GM12878 (cell line): Measurements from ENCODE around the gene PLXNB2. TPM values are rescaled to one million over a fixed set of nuclear protein-coding genes. Genes with fewer than 3 reads are reported as not detected.

Experiments
- ATAC-seq: fragments of 200-7000 bp; cut with Tn5 transposase; 3 replicates; pipeline ENCODE4 v1.9.1; 2020; ENCODE audit warnings: mild to moderate bottlenecking, moderate library complexity
- BruUV-seq: library from RNA; stranded (reverse); fragments of 400-500 nt; replicated peaks from 2 replicates; lab custom pipeline; 2021; lab: Mats Ljungman, UMichigan
- CTCF ChIA-PET: fragments of 300-600 bp; sonication (Branson Sonifier 250); formaldehyde crosslinking; extraction: SDS; loops from one replicate; lab custom pipeline; 2021; ENCODE audit warnings: inconsistent platforms; lab: Yijun Ruan, JAX
- POLR2A ChIA-PET: fragments of 350-600 bp; formaldehyde crosslinking; extraction: SDS; loops from one replicate; lab custom pipeline; 2021; ENCODE audit warnings: inconsistent platforms; lab: Charles Lee
- RAD21 ChIA-PET: fragments of 300-600 bp; sonication (Branson Sonifier 250); formaldehyde crosslinking; loops from one replicate; lab custom pipeline; 2023; ENCODE audit warnings: antibody characterized with exemption; ENCODE audit not compliant: unreplicated experiment; lab: Charles Lee
- SMC1A ChIA-PET: fragments of 300-600 bp; sonication (Branson Sonifier 250); formaldehyde crosslinking; loops from one replicate; lab custom pipeline; 2023; ENCODE audit not compliant: unreplicated experiment, uncharacterized antibody; lab: Charles Lee
- DNase-seq: peaks from one replicate; pipeline ENCODE4 v3.0.0-alpha.2; 2011; ENCODE audit warnings: low read depth, low spot score
- FAIRE-seq: peaks from 3 replicates; lab custom pipeline; 2011; peaks lifted over from hg19 to GRCh38; lab: Jason Lieb, UNC
- H2AFZ ChIP-seq: 2 replicates; pipeline ENCODE4 v1.6.0; 2011; ENCODE audit warnings: low read depth, low read length, control low read depth; ENCODE audit not compliant: control insufficient read depth
- H3K27ac ChIP-seq: 2 replicates; pipeline ENCODE4 v1.5.1; 2011; ENCODE audit warnings: control low read depth; ENCODE audit not compliant: control insufficient read depth, insufficient read depth
- H3K27me3 ChIP-seq, 2 experiments: replicated peaks in 1 of 2; 2 replicates each; pipeline versions ENCODE4 v1.6.0 to v1.6.1; 2011; ENCODE audit warnings: low read length in 1 of 2; ENCODE audit not compliant: control insufficient read depth in 2 of 2, insufficient read depth in 2 of 2
- H3K36me3 ChIP-seq, 2 experiments: 2 replicates each; pipeline ENCODE4 v1.5.1; 2011; ENCODE audit warnings: low read length in 1 of 2; ENCODE audit not compliant: control insufficient read depth in 2 of 2, insufficient read depth in 2 of 2
- H3K4me1 ChIP-seq: 2 replicates; pipeline ENCODE4 v1.6.1; 2011; ENCODE audit warnings: mild to moderate bottlenecking, low read length, moderate library complexity, mixed read lengths; ENCODE audit not compliant: control insufficient read depth, insufficient read depth
- H3K4me2 ChIP-seq: 2 replicates; pipeline ENCODE4 v1.6.0; 2011; ENCODE audit warnings: control low read depth; ENCODE audit not compliant: control insufficient read depth, insufficient read depth
- H3K4me3 ChIP-seq: fragments of 200-600 bp; sonication (generic); 2 replicates; pipeline ENCODE4 v1.5.1; 2016
- H3K79me2 ChIP-seq: 2 replicates; pipeline ENCODE4 v1.6.0; 2011; ENCODE audit warnings: low read length; ENCODE audit not compliant: control insufficient read depth, insufficient read depth
- H3K9ac ChIP-seq: 2 replicates; pipeline ENCODE4 v1.8.0; 2011; ENCODE audit warnings: low read length, control low read depth, mixed read lengths; ENCODE audit not compliant: control insufficient read depth, insufficient read depth
- H3K9me3 ChIP-seq: replicated peaks from 3 replicates; pipeline ENCODE4 v1.5.1; 2011; ENCODE audit warnings: mild to moderate bottlenecking, low read length; ENCODE audit not compliant: control insufficient read depth, insufficient read depth
- H4K20me1 ChIP-seq: 2 replicates; pipeline ENCODE4 v1.6.0; 2011; ENCODE audit not compliant: control insufficient read depth, insufficient read depth
- BHLHE40 ChIP-seq, 2 experiments: fragments of 450-650 bp in 1 of 2; IDR thresholded peaks; 2 replicates each; pipeline ENCODE4 v1.6.1; 2011 to 2017; ENCODE audit warnings: low read depth in 2 of 2, borderline replicate concordance in 1 of 2, improper control_type of control experiment in 1 of 2, low read length in 1 of 2, mild to moderate bottlenecking in 1 of 2
- BRCA1 ChIP-seq: IDR thresholded peaks from 2 replicates; pipeline ENCODE4 v1.6.1; 2011; ENCODE audit warnings: low read depth, low read length, improper control_type of control experiment
- CHD1 ChIP-seq: IDR thresholded peaks from 2 replicates; pipeline ENCODE4 v1.6.1; 2012; ENCODE audit warnings: low read depth, low read length, improper control_type of control experiment
- HDAC6 ChIP-seq: fragments of 200-600 bp; sonication (generic); IDR thresholded peaks from one replicate; pipeline ENCODE4 v1.8.0; 2017; ENCODE audit warnings: antibody characterized with exemption; ENCODE audit not compliant: unreplicated experiment
- NR2F1 ChIP-seq: fragments of 450-650 bp; conservative IDR thresholded peaks from 2 replicates; pipeline ENCODE4 v1.6.1; 2017; ENCODE audit warnings: mild to moderate bottlenecking
- POLR2A ChIP-seq: IDR thresholded peaks from 2 replicates; pipeline ENCODE4 v1.6.1; 2011; ENCODE audit warnings: low read depth, mild to moderate bottlenecking, low read length
- SREBF2 ChIP-seq: IDR thresholded peaks from 2 replicates; pipeline ENCODE4 v1.6.1; 2012; ENCODE audit warnings: mild to moderate bottlenecking, low read length
- ZNF274 ChIP-seq: IDR thresholded peaks from one replicate; pipeline ENCODE4 v1.8.0; 2011; ENCODE audit not compliant: insufficient read length, insufficient read depth
- ZNF622 ChIP-seq: fragments of 450-650 bp; IDR thresholded peaks from 2 replicates; pipeline ENCODE4 v1.6.1; 2017; ENCODE audit warnings: mild to moderate bottlenecking, inconsistent platforms
- WGBS: methylation state at CpG from one replicate; pipeline ENCODE4 v1.1.6; 2016; ENCODE audit warnings: low lambda C conversion rate; ENCODE audit not compliant: insufficient replicate concordance, insufficient coverage; ENCODE audit errors: missing lambda C conversion rate; 5-methylcytosine and 5-hydroxymethylcytosine counted together
- in situ Hi-C: fragments of 300-500 bp; cut with MboI; formaldehyde crosslinking; loops from 9 replicates; pipeline ENCODE4 v1.14.3; 2018; ENCODE audit warnings: mixed read lengths
- intact Hi-C: fragments of 100-400 bp; cut with micrococcal nuclease; formaldehyde crosslinking; loops from one replicate; pipeline ENCODE4 v1.14.2; 2022; ENCODE audit not compliant: unreplicated experiment
- polyA plus RNA-seq, 11 experiments: library from polyadenylated mRNA; depleted of rRNA in 4 of 11; unstranded in 6 of 11; stranded (reverse) in 5 of 11; fragments of >200 nt; fragmentation: Nextera tagmentation in 4 of 11; fragmentation: Illumina TruSeq in 1 of 11; extraction: Ambion mirVana in 4 of 11; extraction: Trizol in 1 of 11; gene quantifications; 1 replicate in 1 of 11; 2 replicates in 10 of 11; pipeline versions ENCODE4 v1.2.1 to v1.2.3, GENCODE V29; 2011 to 2016; ENCODE audit warnings: inconsistent platforms in 2 of 11, missing spikeins in 2 of 11, low read depth in 1 of 11
- total RNA-seq, 4 experiments: library from RNA; depleted of rRNA in 3 of 4; stranded (reverse); fragments of >200 nt in 3 of 4; fragmentation: Illumina TruSeq in 1 of 4; extraction: Trizol in 1 of 4; gene quantifications; 2 replicates each; pipeline versions ENCODE4 v1.2.1 to v1.2.3, GENCODE V29; 2013 to 2021
- TF ChIP-seq, protein P1 (sequence below): IDR thresholded peaks from 2 replicates; pipeline ENCODE4 v1.6.1; 2011; ENCODE audit warnings: borderline replicate concordance, low read depth, mild to moderate bottlenecking, moderate library complexity, mixed read lengths, low read length; ENCODE audit not compliant: insufficient read depth; ENCODE audit errors: extremely low read length
- TF ChIP-seq, protein P2 (sequence below): fragments of 450-650 bp; IDR thresholded peaks from 2 replicates; pipeline ENCODE4 v1.6.1; 2017; ENCODE audit warnings: antibody characterized with exemption, mild to moderate bottlenecking, moderate library complexity

Gene PLXNB2
- total and polyA plus RNA-seq, 10 of the 15 experiments (the other 5 are each of a cell fraction or from before 2014, with no cell fraction given), result 0.68 to 134 (median 41.9) TPM

GRCh38 chr22:50275181-50276055 lies 32.0 kb downstream of the PLXNB2 start:
- ChIA-PET POLR2A (interaction anchor here (1.5 kb wide), 1 partner anchor 29 kb away, joined by 7 read pairs; no protein-coding TSS in a partner anchor), SMC1A (interaction anchor here (0.6 to 2.1 kb wide), 4 partner anchors 20 to 67 kb away, joined by 4 to 6 read pairs (median 4); no protein-coding TSS in a partner anchor), RAD21 (interaction anchor here (0.9 to 1.7 kb wide), 5 partner anchors 19 to 53 kb away, joined by 3 to 5 read pairs (median 3); no protein-coding TSS in a partner anchor), CTCF (interaction anchor here (1.0 to 2.8 kb wide), 16 partner anchors 18 to 281 kb away, joined by 3 to 36 read pairs (median 6); partner anchors contain the start of genes DENND6B, PLXNB2, SCO2 and TUBGCP6)
- Histone ChIP-seq H3K27ac (no peak overlapping the region), H3K4me3 (no peak overlapping the region), H3K79me2 (no peaks in the 10 kb centered on the region), H4K20me1 (no peaks in the 10 kb centered on the region), H3K9me3 (no peaks in the 10 kb centered on the region), H3K4me2 (no peak overlapping the region), H3K36me3 (peaks cover 0 to 29% of the 10 kb centered on the region in 2 experiments; a peak in 3 of 4 replicates), H3K4me1 (peaks cover 10% of the 10 kb centered on the region), H3K27me3 (no peaks in the 10 kb centered on the region), H3K9ac (no peak overlapping the region), H2AFZ (no peak overlapping the region)
- intact Hi-C loops (loop anchor here (1.0 kb wide), 2 partner anchors 52 to 67 kb away; partner anchors contain the start of gene DENND6B), in situ Hi-C loops (loop anchor here (5.0 kb wide), 1 partner anchor 52 kb away; the partner anchor contains the start of gene DENND6B)
- FAIRE-seq (no peak), ATAC-seq (no peak), DNase-seq (no peak)
- 95% methylated on average over 39 of the region's 43 CpGs for WGBS
- TF ChIP-seq CHD1 (no peak), POLR2A (peak; percentile 28)
- TSS peak; percentile 76 for BruUV-seq

DNA sequence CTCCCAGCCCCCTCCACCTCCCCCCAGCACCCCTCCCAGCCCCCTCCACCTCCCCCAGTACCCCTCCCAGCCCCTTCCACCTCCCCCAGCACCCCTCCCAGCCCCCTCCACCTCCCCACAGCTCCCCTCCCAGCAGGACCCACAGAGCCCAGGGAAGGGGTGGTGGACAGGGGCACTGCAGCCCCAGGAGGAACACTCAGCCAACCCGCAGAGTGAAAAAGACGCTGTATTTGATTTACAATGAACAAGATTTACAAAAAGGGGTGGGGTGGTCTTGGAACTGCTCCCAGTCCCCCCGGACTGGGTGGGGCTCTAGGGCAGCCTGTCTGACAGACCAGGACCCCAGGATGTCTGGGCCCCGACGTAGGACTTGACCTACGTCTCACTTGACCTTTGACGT lies 32.7 kb downstream of the PLXNB2 start:
- POLR2A ChIA-PET, result no interaction called here
- CTCF ChIA-PET, result interaction anchor here (1.2 to 2.8 kb wide), 4 partner anchors 52 to 346 kb away, joined by 3 to 36 read pairs (median 14); partner anchors contain the start of gene DENND6B
- peaks cover 0 to 29% of the 10 kb centered on the region in 2 experiments; a peak in 3 of 4 replicates for H3K36me3 ChIP-seq
- H3K27ac ChIP-seq, result no peak overlapping the region
- FAIRE-seq (no peak), DNase-seq (no peak), ATAC-seq (no peak)
- no TSS peak for BruUV-seq
- no peaks in the 10 kb centered on the region for H4K20me1 ChIP-seq
- peaks cover 10% of the 10 kb centered on the region for H3K4me1 ChIP-seq
- no peak overlapping the region for H3K9ac ChIP-seq
- no peak overlapping the region for H3K4me3 ChIP-seq
- no peak overlapping the region for H3K4me2 ChIP-seq
- in situ Hi-C loops, result loop anchor here (5.0 kb wide), 1 partner anchor 53 kb away; the partner anchor contains the start of gene DENND6B
- H3K79me2 ChIP-seq, result no peaks in the 10 kb centered on the region
- RAD21 ChIA-PET, result interaction anchor here (0.9 kb wide), 1 partner anchor 44 kb away, joined by 3 read pairs; no protein-coding TSS in a partner anchor
- intact Hi-C loops, result no loop called here
- WGBS, result 92% methylated on average over 7 of the region's 7 CpGs
- H2AFZ ChIP-seq, result no peak overlapping the region
- no peaks in the 10 kb centered on the region for H3K27me3 ChIP-seq
- no peaks in the 10 kb centered on the region for H3K9me3 ChIP-seq
- SMC1A ChIA-PET, result no interaction called here
- no peak for TF ChIP-seq NR2F1
- TF ChIP-seq BRCA1, result no peak
- no peak for TF ChIP-seq SREBF2
- no peak for TF ChIP-seq ZNF622
- TF ChIP-seq HDAC6, result no peak
- no peak for TF ChIP-seq ZNF274
- TF ChIP-seq BHLHE40 (IDR thresholded peaks at IDR 0.05; ENCODE audit: borderline replicate concordance in 1 of 2, low read depth in 2 of 2, low read length in 1 of 2), result no peak
- TF ChIP-seq, protein P1, sequence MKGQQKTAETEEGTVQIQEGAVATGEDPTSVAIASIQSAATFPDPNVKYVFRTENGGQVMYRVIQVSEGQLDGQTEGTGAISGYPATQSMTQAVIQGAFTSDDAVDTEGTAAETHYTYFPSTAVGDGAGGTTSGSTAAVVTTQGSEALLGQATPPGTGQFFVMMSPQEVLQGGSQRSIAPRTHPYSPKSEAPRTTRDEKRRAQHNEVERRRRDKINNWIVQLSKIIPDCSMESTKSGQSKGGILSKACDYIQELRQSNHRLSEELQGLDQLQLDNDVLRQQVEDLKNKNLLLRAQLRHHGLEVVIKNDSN, result no peak
- TF ChIP-seq, protein P2, sequence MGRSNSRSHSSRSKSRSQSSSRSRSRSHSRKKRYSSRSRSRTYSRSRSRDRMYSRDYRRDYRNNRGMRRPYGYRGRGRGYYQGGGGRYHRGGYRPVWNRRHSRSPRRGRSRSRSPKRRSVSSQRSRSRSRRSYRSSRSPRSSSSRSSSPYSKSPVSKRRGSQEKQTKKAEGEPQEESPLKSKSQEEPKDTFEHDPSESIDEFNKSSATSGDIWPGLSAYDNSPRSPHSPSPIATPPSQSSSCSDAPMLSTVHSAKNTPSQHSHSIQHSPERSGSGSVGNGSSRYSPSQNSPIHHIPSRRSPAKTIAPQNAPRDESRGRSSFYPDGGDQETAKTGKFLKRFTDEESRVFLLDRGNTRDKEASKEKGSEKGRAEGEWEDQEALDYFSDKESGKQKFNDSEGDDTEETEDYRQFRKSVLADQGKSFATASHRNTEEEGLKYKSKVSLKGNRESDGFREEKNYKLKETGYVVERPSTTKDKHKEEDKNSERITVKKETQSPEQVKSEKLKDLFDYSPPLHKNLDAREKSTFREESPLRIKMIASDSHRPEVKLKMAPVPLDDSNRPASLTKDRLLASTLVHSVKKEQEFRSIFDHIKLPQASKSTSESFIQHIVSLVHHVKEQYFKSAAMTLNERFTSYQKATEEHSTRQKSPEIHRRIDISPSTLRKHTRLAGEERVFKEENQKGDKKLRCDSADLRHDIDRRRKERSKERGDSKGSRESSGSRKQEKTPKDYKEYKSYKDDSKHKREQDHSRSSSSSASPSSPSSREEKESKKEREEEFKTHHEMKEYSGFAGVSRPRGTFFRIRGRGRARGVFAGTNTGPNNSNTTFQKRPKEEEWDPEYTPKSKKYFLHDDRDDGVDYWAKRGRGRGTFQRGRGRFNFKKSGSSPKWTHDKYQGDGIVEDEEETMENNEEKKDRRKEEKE, result no peak
